Muscle of back (tissue), 13 donors: ENCODE measurements around the gene OR5AN1. TPM values are rescaled to one million over a fixed set of nuclear protein-coding genes. Genes with fewer than 3 reads are reported as not detected.
"Not testable (repeated sequence)": the region's sequence is repeated elsewhere in the genome, so short reads cannot be mapped to it uniquely, and the experiment has no call there.

Experiments
- DNase-seq, 3 donors: peaks; one replicate each; pipeline versions ENCODE4 v3.0.0 to v3.0.0-alpha.2; 2013
- long read RNA-seq, 9 donors: transcript quantifications; one replicate each; lab custom pipeline, GENCODE V29; 2026
- polyA plus RNA-seq, 10 donors: library from polyadenylated mRNA; unstranded; fragments of 120-200 nt; gene quantifications; one replicate each; pipeline ENCODE4 v1.2.1, GENCODE V29; 2013; ENCODE audit not compliant: insufficient read length in 10 of 10

Gene OR5AN1
- not detected for polyA plus RNA-seq
- long read RNA-seq, donor 1, result 0 reads
- long read RNA-seq, donor 2, result 0 reads
- long read RNA-seq, donor 3, result 0 reads
- long read RNA-seq, donor 4, result 0 reads
- long read RNA-seq, donor 5, result 0 reads
- long read RNA-seq, donor 6, result 0 reads
- long read RNA-seq, donor 7, result 0 reads
- long read RNA-seq, donor 8, result 0 reads
- long read RNA-seq, donor 9, result 0 reads

- no peak for DNase-seq
These were observed at the start of gene OR5AN1 for GRCh38 chr11:59358595-59358994. OR5AN1 (plus strand) TSS chr11:59358895; CDS start chr11:59364459, 5,564 bp downstream.

DNA sequence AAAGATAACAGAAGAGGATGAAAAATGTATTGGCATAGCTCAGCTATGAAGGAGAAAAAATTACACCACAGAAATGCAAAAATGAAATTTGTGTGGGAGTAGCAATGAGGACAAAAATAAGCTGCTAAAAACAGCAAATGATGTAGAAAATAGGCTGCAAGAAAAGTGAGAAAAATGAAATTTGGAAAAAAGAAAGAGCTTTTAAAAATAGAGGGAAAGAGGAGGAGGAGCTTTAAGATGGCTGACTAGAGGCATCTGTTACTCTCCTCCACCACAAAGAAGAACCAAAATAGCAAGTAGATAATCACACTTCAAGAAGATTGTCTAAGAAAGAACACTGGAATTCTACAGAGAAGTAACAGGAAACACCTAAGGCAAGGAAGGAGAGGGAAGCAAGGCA lies 23.7 kb upstream of the OR5AN1 start:
- DNase-seq, result no peak

DNA sequence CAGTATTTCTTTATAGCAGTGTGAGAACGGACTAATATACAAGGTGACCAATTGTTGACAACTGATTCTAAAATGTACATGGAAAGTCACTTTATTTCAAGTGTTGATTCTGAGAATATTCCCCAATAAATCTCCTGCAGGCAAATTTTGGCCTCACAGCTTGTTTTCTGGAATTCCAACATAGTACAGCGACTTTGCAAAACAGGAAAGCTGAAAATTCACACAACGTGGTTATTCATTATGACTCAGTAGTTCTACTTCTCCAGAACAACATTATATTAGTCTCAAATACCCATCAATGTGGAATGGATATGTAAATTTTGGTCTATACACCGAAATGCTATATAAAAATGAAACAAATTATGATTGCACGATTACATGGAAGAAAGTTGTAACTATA lies 22.5 kb upstream of the OR5AN1 start:
- no peak for DNase-seq

DNA sequence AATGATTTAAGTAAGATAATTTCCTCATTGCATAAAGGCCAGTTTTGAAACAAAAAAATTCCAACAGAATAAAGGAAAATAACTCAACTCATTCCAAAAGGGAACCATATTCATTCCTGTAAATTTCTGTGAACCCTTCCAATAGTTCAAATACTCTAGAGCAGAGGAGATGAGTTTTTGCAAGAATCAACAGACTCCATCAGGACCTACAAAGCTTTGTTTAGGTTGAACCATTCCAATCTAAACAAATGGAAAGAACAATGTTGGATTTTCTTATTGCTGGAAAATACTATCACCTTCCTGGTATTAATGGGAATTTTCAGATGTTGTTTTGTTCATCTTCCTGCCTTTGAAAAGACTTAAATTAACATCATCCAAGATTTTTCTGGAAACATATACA lies 21.8 kb upstream of the OR5AN1 start:
- DNase-seq, result no peak

- DNase-seq, result not testable (repeated sequence)
These were observed 9.0 kb upstream of the OR5AN1 start for GRCh38 chr11:59349657-59350056.

- no peak for DNase-seq
These were observed 3.5 kb upstream of the OR5AN1 start for GRCh38 chr11:59355226-59355625.

DNA sequence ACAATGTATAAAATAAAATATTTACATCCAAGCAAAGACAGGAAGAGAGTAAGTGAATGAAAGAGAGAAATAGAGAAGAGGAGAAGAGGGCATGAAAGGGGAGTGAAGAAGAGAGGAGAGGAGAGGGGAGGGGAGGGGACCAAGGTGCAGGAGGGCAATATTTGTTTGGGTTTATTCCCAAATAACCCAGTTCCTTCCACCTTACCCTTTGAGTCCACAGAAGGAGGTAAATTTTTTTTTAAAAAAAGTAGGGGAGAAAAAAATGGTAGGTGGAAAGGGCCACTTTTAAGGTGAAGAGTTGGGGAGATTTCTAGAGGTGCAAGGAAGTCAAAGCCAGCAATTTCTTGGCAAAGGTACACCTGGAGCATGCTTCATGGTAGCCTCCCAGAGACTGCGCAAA lies 2.1 kb upstream of the OR5AN1 start:
- DNase-seq, result no peak

DNA sequence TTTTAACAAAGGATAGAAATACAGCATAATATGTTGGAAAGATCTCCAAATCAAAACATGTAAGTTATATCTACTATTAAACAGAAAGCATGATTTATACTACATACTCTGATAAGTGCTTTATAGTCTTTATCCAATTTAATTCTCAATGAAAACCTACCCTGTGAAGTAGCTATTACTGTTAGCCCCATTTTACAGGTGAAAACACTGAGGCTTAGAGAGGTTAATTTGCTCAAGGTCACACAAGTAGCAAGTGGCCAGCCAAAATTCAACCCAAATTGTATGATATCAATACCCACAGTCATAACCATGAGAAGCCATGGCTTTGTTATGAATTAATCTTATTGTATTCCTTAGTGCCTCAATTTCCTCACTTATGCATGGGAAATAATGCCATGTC lies 675 bp upstream of the OR5AN1 start:
- DNase-seq, result no peak

GRCh38 chr11:59365232-59366018 lies 6.7 kb downstream of the OR5AN1 start:
- no peak for DNase-seq

DNA sequence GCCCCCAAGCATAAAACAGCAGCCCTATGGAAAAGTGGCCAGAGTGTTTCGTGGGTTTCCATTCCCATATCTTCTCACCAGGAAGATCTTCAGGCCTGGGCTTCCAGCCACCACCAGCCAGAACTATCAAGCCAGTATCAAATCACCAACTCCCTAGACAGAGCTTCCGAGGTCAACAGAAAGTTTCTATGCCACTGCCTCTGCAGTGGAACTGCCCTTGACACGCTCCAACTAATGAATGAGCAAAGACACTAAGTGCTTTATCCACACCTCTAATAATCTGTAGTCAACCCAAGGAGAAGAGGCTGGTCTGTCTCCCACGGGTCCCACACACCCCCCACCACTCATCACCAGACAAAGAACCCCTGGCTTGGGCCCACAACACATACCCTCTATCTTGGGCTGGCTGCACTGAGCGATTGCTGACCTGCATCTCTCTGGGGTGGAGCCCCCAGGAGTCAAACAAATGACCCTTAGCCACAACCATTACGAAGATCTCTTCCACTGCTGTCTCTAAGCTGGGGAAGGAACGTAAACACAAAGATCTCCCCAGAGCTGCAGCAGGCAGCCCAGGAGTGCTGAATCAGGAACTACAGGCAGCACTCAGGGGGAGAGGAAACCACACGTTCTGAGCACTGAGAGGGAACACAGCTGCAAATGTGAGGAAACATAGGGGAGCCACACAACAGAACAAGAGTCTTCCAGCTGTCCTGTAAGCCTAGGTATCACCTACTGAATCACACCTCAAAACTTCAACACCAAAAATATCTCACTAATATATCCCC lies 9.7 kb downstream of the OR5AN1 start:
- peak in 1 of 3 donors; percentile 10 for DNase-seq

DNA sequence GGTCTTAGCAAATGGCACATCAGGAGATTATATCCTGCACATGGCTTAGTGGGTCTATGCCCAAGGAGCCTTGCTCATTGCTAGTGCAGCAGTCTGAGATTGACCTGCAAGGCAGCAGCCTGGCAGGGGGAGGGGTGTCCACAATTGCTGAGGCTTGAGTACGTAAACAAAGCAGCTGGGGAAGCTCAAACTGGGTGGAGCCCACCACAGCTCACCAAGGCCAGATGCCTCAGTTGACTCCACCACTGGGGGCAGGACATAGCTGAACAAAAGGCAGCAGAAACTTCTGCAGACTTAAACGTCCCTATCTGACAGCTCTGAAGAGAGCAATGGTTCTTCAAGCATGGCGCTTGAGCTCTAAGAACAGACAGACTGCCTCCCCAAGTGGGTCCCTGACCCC lies 13.6 kb downstream of the OR5AN1 start:
- not testable (repeated sequence) for DNase-seq

- no peak for DNase-seq
These were observed 21.8 kb downstream of the OR5AN1 start for GRCh38 chr11:59380263-59381059.

- no peak for DNase-seq
These were observed 35.5 kb downstream of the OR5AN1 start for GRCh38 chr11:59394186-59394585.

DNA sequence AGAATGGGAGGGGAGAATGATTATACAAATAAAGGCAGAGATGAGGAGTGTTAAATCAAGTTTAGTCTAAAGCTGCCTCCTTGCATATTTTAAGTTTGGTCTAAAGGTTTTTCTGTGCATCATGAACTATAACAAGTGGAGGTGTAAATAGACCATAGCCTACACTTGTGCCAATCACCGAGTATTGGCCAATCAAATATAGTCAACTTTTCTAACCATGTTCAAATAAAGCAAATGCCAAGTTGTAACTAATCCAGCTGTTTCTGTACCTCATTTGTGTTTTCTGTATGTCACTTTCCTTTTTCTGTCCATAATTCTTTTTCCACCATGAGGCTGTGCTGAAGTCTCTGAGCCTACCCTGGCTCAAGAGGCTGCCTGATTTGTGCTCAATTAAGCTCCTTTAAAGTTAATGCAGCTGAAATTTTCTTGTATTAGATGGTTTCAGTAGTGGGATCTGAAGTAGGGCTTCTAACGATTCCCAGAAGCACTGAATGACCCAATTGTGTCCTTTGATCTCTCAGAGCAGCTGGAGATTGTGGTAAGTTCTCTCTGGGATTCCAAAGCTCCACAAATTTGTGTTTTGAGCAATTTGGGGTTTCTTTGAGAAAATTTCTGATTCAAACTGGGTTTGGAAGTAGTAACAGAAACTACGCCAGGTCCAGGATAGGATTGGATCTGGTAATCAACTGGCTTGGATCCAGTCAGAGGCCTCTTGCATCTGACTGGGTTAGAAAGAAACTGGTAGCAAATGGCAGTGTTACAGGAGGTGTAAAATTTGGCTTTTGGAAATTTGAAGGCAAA lies 42.0 kb downstream of the OR5AN1 start:
- DNase-seq, result no peak

DNA sequence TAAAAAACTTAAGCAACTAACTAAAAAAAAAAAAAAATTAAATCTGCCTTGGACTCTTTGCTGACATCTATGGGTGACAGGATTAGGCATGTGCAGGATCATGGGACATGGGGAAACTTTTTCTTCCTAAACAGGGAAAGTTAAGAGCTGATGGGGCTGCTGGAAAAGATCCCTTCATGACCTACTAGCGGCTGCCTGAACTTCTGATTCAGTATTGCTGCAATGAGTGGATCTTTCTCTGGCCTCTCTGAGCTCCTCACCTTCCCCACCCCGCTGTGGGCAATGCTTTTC lies 42.5 kb downstream of the OR5AN1 start:
- no peak for DNase-seq

- no peak for DNase-seq
These were observed 44.9 kb downstream of the OR5AN1 start for GRCh38 chr11:59403546-59403945.

- no peak for DNase-seq
These were observed 55.0 kb downstream of the OR5AN1 start for GRCh38 chr11:59413646-59414045.

DNA sequence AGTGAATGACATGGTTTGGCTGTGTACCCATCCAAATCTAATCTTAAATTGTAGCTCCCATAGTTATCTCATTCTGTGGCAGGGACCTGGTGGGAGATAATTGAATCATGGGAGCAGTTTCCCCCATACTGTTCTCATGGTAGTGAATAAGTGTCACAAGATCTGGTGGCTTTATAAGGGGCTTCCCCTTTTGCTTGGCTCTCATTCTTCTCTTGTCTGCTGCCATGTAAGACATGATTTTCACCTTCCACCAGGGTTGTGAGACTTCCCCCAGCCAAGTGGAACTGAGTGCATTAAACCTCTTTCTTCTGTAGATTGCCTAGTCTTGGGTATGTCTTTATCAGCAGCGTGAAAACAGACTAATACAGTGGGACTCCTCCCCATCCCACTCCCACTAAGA lies 56.4 kb downstream of the OR5AN1 start:
- no peak for DNase-seq

DNA sequence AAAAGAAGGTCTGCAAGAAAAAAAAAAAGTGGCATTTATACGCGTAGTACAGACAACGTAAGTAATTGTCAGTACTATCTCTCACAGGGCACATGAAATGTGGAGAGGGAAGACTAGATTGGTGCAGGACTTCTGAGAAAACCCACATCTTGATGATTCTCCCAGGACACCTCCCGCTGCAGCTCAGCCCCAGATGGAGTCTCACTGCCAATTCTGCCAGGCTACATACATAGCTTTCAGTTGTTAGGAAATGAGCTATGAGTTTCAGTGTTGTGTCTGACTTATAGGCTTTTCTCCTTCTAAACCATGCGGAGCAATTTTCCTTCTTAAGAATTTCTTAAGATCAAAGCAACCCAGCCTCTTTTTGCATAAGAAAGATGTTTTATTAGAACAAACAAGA lies 57.9 kb downstream of the OR5AN1 start:
- DNase-seq, result no peak

DNA sequence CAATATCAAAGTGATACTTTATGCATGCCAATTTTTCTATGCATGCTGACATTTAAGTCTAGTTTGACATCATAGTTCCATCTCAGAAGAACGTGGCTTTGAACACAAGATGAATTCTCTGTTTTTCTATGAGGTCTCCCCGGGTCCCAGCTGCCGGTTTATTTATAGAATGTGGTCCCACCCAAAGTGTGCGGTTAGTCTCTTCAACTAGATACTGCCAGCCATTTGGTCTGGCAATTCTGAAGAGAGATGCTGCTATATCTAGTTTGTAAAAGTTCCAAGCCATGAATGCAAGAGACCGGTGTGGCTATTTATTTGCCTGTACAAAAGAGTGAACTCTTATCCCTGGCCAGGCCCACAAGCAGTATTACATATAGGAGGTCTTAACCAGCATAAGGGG lies 58.3 kb downstream of the OR5AN1 start:
- peak in 2 of 3 donors; percentile 4 to 9 for DNase-seq

DNA sequence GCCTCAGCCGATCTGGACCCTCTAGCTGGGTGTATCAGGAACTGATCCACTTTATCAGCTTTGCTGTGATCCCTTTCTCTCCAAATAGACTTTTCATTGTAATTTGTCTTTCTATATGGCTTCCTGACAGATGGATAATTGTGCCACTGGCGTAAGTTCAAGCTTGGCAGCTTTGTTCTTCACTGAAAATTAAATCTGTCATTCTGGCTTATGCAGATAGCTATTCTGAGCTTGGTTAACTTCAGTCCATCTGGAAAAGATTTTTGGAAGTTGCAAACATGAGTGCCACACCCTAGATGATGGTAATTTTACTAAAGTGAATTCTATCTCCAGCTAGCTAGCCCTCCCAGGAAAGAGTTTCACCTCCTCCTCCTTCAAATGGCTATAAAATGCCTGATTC lies 59.5 kb downstream of the OR5AN1 start:
- DNase-seq, result peak in 2 of 3 donors; percentile 6 to 11
